GM23248 (cell line): ENCODE results near the gene LIME1.

ENCODE experiments used
- EZH2 ChIP-seq: fragments of 200-600 bp; sonication (generic); IDR thresholded peaks from 2 replicates; pipeline ENCODE4 v1.6.1; 2018; ENCODE audit warnings: antibody characterized with exemption, mild to moderate bottlenecking; ENCODE audit not compliant: insufficient read depth, poor library complexity, severe bottlenecking
- EZH2phosphoT487 ChIP-seq: fragments of 200-600 bp; sonication (generic); IDR thresholded peaks from 2 replicates; pipeline ENCODE4 v1.6.1; 2018; ENCODE audit warnings: antibody characterized with exemption, moderate library complexity, mild to moderate bottlenecking, low read depth; ENCODE audit not compliant: insufficient read depth

DNA sequence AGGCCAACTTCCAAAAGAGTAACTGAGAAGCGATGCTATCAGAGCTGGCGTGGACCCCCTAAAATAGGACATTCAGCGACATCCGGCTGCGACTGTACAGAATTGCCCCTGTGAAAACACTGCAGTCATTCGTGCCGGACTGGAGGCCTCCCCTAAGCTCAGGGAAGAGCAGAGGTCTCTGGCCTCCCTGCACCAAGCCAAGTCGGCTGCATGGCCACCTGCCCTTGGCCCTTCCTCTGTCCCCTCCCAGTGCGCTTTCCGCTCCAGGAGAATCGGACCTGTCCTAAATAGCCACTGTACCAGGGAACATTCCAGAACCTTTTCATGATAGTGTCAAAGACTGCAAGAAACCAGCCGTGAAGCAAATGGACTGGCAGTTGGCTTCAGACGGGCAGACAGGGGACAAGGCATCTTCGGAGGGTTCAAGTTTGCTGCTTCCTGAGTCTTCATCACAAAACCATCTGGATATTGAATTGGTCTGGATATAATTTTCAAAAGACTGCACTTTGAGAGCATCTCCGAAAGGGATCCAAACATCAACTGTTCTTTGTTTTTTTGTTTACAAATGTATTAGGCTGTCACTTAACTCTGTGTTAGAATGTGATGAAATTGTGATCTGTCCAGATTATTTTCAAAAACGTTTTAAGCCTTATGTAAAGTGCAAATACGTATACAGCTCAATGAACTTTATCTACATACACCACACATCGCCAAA, 19.6 kb downstream of the LIME1 start:
- no peak for TF ChIP-seq EZH2phosphoT487
- TF ChIP-seq EZH2: no peak
